CD4-positive, alpha-beta T cell treated with Interleukin-21 for 1 hour (primary cell): ENCODE results near the gene SLC39A1.
A peak's percentile ranks its signal among the peaks of the same experiment; 100 is the strongest.

Experiments used
- DNase-seq: peaks from one replicate; pipeline ENCODE4 v3.0.0-alpha.2; 2020

The SLC39A1 gene

DNA sequence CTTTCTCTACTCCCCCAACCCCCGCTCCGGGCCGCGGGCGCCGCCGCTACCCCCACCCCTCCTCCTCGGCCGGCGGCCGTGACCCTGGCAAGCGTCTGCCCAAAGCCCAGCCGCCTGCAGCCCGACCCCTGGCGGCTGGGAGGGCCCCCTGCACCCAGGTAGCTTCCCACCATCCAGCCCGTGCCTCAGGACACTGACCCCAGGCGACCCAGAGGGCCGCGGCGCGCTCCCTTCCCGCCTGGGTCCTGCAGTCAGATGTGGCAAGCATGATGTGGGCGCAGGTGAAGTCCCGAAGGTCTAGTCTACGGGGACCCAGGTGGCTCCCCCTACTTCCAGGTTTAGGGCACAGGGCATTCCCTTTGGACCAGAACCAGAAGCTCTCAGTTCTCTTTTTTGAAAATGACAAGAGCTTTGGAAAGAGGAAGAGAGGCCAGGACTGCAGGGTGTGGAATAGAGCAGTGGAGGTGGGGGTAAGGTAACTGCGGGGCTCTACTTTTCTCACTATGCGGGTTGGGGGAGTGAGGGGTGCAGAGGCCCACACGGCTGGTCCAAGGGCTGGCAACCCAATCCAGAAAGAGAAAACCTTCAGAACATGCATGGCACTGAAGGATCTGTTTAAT is 16.6 kb downstream of the SLC39A1 start, which contains the start of gene DENND4B:
TSS of gene DENND4B (minus strand) at position 97 of the 620 bp plus-strand sequence. CDS start 2,344 bp downstream, outside the sequence.
- peak; percentile 81 for DNase-seq

DNA sequence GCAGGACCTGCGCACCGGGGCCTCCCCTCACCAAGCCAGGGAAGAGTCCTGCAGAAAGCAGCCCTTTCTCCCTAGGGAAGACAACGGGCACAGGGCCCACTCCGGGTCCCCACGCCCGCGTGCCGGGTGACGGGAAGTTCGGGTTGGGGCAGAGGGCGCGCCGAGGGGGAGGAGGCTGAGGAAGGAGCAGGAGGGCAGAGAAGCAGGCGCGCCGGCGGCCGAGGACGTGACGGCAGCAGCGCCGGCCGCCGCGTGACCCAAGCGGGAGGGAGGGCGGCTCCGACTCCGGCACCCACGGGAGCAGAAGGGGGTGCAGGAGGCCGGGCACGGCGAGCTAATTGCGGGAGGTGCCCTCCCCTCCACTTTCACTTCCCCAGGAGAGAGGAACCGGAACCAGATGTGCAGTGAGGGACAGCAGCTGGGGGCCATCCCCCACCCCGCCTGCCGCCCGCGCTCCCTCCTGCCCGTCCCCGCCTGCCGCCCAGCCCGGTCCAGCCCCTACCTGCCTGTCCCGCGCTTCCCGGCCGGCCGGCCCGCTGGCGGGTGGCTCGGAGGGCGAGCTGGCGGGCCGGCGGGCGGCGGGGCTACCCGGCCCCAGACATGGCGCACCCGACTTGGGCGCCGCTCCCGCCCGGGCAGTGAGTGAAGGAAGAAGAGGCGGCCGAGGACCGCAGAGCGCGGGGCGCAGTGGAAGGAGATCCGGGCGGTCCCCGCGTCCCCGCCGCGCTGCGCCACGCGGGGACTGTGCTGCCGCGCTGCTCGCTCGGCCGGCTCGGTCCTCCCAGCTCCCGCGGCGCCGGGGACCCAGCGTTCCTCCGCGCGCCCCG is 17.3 kb downstream of the SLC39A1 start:
- peak; percentile 86 for DNase-seq

DNA sequence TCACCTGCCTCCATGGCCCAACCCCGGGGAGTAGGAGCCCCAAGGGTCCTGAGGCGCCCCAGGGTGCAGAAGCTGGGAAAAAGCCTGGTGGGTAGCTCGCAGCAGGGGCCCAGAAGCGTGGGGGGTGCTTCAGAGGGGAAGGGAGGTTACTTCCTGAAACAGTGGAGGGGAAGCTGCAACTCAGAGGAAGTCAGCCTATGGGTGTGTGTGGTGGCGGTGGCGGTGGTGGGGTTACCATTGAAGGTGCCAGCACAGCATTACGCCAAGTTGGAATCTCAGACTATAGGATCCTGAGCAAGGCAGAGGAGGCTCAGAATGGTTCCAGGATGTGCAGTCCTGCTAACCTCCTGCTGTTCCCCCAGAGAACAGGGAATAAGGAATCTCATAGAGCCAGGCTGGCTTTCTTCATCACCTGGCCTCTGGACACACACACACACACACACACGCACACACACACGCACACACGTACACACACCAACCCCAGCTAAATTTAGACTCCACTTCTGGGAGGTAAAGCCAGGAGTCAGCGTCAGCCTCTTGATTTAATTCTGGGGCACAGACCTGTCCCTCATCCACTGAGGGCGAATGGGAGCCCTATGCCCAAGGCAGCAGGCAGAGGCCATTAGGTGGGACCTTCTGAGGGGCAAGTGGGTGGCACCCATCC is 18.1 kb downstream of the SLC39A1 start:
- DNase-seq = peak; percentile 88

DNA sequence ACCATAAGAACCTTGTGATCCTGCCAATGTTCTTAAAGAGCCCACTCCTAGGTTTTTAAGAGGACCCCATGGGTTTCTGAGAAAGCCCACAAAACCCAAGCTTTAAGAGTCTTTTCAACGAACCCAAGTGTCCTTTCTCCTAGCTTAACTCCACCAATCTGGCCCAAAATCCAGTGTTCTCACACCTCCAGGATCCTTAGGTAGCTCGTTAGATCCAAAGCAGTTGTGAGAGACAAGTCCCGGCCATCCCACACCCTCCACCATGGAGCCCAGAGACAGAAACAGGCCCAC is 18.6 kb downstream of the SLC39A1 start:
- DNase-seq = no peak

DNA sequence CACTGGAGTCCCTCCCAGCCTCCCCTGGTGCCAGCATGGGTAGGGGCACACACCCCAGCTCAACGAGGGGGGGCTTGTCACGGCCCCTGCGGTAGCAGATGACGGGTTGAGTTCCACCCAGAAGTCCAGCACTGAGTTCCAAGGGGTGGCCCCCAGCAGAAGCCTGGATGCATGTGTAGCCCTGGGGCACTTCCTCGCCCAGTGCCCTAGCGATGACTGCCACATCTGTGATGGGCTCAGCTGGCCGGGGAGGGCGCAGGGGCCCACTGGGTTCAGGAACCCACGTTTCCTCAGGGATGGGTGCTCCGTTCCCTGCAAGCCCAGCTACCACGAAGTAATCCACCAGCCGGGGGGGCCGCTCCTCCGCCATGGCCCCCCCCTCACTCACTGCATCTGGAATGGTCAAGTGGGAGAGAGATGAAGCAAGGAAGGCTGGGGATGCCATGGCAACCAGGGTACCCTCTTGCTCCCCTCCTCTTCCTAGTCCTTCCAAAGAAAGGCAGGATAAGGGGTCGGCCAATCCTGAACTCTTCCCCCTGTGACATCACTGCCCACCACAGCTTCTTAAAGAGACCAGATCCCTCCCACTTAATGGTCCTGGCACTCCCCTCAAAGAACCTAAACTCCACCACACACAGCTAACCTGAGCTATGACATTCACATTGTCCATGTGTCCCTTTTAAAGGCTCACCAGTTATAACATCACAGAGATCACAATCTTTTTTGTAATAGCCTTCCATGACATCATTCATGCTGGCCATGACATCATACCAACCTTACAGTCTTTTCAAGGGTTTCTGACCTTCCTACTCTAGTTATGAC is 19.1 kb downstream of the SLC39A1 start:
- peak; percentile 56 for DNase-seq

DNA sequence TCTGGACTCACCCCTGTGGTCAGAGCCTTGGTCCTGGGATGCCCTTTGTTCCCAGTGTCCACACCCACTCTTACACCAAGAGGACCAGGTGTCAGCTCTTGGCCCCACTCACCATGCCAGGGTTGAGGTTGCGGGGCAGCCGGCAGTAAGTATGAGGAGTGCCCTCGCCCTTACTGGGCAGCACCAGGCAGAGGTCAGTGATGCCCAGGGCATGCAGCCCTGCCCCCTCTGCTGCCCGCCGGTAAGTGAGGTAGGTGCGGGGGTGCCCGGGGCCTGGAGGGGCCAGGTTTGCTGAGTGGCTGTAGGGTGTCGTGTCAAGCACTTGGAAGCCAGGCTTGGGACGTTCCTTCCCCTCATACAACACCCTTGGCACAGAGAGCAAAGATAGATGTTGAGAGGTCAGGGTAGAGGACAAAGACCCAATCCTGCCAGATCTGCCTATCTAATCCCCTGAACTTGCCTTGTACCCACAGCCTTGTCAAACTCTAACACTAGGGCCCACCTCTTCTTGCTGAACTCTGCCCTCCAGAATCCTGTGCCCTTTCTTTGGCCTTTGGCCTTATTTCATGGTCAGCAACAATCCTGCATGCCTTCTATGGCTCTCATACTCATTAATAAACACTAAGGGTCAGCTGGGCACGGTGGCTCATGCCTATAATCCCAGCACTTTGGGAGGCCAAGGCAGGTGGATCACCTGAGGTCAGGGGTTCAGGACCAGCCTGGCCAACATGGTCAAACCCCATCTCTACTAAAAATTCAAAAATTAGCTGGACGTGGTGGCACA is 20.4 kb downstream of the SLC39A1 start:
- no peak for DNase-seq

DNA sequence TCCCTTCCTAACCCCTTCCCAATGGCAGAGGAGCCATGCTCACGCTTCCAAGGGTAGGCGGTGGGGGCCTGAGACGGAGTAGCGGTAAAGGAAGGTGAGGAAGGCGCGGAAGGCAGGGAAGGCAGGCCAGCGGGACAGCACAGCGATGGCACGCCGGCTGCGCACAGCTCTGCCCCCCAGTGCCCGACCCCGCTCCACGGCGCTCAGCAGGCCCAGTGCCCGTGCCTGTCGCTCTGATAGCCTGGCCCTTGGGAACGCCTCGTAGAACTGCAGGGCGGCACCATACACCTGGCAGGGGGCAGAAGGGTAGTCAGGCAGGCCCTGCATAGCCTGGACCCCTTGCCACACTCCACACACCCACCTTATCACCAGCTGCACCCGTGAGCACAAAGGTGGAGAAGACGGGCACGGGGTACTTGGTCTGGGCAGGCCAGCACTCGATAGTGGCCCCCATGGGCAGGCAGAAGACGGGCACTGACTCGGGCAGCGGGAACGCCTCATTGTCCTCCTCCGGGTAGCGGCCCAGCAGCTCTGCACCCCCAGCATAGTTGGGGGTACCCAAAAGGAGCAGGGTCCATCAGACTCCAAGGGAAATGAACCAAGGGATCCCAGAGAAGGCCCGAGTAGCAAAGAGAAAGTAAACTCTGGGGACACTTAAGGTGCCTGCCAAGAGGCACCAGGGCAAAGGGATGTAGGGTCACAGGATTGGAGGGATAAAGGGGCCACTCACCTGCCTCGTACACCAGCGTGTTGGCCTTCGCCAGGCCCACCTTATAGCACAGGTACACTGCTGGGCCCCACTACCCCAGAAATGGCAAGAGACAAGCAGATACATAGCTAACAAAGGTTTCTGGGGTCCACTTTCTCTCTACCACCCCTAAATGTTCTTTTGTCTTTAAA is 21.3 kb downstream of the SLC39A1 start:
- DNase-seq = no peak

DNA sequence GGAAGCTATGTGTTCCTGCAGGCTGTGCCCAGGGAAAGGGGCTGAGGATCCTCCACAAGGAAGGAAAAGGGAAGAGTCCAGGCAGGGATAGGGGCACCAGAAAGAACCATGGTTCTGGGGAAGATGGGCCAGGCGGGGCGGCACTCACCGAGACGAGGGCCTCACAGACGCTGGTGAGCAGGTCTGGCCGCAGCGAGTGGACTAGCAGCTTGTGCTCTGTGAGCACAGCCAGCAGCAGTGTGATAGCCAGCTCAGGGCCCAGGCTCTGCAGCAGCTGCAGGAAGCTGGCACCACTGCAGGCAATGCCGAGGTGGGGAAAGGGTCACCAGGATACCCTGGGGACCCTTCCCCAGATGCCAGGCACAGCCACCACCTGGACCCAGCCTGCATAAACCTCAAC is 22.6 kb downstream of the SLC39A1 start:
- no peak for DNase-seq

DNA sequence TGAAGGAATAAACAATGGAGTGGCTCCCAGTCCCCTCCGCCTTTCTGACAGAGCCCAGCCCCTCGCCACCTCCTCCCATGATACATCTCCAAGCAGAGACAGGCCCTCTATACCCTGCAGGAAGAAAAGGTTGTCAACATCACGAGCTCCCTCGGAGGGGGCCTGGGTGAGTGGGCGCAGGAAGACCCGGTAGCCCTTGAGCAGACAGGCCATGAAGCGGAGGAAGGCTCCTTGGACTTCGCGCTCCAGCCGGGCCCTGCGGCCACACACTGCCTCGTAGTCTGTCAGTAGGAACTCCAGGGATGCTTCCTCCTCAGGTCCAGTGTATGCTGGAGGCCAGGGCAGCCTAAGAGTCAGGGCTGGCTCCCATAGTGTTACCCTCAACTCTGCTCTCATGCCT is 23.9 kb downstream of the SLC39A1 start:
- no peak for DNase-seq

DNA sequence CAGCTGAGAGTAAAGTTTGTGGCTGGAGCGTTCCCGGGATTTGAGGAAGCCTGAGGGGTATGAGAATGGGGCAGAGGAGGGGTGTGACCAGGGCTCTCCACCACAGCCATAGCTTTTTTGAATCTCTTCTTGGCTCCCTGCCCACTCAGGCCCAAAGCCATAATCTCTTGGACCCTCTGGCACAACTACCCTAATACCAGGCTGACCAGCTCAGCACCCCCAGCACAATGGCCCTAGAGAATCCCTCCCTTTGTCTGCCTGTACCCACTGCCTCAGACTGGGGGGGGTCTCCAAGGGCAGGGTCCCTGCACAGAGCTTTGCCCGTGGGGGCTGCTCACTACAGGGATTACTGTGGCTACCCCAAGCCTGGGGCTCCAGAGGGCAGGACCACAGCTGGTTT is 24.3 kb downstream of the SLC39A1 start:
- DNase-seq = no peak

DNA sequence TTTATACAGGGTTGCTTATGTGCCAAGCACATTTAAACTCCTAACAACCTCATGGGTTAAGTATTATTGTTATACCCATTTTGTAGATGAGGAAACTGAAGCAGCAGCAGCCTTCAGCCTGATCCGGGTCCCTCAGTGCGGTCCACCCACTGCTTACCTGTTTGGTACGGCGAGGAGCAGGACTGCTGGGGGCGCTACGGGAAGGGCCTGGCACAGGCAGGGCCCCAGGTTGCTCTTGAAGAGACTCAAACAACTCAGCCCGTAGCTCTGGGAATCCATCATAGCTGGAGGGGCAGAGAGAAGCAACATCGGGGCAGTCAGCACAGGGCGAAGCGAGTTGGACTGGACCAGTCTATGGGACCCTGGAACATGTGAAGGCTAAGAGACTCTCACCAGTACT is 26.0 kb downstream of the SLC39A1 start:
- no peak for DNase-seq

DNA sequence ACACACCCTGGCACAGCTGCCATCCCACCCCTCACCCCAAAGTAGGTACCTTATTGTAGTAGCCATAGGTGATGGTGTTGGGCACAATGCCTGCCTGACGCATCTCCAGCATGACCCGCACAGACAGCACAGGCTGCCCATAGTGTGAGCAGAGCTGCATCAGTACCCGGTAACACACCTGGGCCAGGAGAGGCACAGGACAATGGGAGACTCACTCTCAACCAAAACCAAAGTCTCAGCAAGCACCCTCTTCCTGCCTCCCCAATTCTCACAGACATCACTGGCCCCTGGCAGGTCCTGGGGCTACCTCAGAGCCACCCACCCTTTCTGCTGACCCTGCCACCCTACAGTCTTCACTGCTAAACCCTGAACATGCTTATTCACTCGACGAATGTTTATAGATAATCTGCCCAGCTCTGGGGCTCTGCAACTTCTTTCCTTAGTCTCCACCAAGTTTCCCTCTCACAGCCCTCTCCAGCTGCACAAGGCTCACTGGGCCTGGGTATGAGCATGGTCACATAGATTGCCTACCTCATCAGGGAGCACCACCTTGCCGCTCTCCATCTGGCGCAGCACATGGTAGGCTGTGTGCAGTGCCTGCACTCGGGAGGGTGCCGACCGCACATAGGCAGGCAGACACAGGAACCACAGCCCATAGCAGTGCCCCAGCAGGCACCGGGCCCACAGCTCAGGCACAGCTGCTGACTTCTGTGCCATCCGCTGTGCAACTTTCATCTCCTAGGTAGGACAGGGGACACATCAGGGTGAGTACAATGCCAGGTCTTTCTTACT is 27.1 kb downstream of the SLC39A1 start:
- DNase-seq = no peak

DNA sequence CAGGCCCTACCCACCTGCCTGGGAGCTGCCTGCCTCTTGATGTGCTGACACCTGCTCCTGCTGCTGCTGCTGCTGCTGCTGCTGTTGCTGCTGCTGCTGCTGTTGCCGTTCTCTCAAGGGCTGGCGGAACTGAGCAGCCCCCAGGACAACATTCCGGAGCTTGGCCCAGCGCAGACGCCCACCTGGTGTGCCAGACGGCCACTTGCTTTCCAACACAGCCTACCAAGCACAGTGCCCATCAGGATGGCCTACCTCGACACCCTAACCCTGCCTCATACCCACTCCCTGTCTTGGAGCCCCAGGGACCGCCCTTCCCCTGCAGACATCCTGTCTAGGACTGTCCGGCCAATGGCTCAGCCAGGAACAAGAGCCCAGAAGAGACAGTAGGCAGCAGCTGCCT is 28.6 kb downstream of the SLC39A1 start:
- no peak for DNase-seq

DNA sequence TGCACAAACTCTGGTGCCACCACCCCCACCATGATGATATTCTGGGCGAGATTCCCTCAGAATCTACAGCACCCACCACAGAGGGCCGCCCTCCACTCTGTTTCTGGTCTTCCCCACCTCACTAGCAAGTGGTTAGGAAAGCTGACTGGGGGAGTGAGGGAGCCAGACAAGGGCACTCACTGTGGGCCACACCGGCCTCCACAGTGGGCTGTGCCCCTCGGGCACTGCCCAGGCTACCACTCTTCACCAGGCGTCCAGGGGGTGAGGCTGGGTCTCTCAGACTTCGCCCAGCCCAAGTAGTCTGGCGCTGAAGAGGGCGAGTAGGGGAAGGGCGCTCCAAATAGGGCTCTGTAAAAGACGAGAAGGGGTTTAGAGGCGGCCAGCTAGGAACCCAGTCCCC is 29.4 kb downstream of the SLC39A1 start:
- DNase-seq = no peak

DNA sequence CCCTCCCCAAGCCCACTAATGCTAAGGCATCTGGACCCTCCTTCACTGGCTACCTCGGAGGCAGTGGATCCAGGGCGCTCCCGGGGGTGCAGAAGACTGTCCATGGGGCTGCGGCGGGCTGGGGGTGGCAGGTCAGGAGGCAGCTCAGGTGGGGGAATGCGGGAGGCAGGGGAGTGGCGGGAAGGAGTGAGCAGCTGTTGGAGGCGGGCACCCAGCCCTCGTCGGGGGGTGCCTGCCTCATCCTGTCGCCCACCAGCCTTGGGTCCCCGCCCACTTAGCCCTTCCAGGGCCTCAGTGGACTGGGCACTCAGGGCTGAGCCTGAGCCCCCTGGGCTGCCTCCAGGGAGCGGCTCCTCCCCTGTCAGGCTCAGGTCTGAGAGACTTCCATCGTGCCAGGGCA is 29.9 kb downstream of the SLC39A1 start:
- no peak for DNase-seq

DNA sequence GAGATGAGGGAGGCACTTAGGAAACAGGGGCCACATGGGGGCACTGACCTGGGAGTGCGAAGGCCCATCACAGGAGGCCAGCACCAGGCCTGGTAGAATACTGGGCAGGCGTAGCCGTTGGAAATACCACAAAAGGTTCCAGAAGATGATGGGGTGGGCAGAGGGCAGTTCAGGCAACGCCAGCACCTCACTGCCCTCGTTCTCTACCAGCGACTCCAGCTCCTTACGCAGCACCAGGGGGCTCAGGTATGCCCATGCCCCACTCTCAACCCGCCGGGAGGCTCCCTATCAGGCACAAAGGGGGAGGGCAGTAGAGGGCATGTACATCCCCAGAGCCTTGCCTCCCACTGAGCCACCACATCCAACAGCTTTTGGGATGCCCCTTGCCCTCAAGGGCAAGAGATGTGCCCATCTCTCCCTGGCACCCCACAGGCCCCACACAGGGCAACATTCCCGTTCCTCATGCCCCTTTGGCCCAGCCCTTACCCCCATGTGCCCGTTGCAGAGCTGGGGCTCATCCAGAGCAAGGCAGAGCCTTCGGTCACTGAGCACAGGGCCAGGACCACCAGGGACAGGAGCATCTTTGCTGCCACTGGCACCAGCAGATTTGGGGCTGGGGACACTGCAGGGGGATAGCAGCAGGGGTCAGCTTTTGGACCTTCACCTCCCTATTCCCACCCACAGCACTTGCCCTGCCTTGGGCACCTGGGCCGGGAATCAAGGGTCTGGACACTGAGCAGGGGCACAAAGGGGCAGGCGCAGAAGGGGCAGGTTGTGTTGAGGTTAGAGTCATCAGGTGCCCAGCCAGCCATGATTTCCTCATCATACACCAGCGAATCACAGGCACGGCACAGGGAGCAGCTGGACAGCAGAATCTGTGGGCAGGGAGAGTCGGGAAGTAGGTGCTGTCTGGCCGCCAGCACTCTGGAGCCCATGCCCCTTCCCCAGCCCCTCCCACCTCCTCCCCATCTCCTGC is 30.9 kb downstream of the SLC39A1 start:
- no peak for DNase-seq

DNA sequence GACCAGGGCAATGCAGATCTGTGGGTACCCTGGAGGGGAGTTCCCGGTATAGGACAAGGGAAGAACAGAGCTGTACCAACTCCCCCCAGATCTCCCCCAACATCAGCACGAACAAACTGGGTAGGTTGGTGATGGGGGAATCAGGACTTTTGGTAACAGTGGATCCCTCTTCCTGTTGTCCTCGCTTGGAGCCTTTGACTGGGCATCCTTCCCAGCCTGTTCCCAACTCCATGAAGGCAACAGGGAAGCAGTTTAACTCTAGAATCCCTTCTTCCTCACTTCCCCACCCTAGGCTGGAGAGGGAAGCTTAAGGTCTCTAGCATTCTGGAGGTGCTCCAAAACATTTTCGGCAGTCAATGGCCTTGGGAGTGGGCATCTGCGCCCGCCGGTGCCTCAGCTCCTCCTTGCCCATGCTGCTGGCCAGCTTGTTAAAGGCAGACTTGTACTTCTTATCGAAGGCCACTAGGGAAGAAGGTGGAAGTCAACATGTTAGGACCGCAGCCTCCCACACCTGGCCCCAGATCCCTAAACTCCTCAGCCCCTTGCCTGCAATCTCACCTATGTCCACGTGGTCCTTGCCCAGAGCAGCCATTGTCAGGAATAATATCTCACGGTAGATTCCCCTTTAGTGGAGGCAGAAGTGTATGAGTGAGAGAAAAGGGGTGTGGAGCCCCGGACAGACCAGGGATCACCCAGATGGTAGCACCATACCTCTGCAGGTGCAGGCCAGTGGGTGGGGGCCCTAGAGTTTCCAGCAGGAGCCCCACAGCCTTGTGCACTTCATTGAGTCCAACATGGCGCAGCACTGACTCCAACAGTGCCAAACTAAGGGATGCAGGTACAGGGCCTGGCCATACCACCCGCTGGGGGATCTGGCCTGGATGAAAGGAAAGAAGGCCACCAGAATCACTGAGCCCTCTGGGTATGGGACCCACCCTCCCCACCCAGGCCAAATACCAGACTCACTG is 33.1 kb downstream of the SLC39A1 start:
- DNase-seq = no peak

DNA sequence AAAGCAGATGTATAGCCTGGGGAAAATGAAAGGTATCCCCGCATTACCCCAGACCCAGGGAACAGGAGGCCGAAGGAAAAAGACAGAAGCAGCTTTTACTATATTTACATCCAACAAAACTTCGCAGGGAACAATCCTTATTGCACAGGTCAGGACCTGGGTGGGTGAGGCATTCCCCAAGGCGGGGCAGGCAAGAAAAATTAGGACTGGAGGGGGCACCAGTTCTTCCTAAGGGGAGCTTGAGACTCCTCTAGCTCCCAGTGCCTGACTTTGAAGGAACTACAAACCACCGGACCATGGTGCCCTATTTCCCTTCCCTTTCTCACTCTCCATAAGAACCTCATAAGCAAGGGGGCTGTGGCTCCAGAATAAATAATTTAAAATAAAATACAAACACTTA is 33.9 kb downstream of the SLC39A1 start:
- no peak for DNase-seq
